SK-N-SH treated with all-trans-retinoic acid at 6 μM for 48 hours (cell line): ENCODE data around the gene OSGIN1.

Source experiments
- ATAC-seq: fragments of 200-7000 bp; cut with Tn5 transposase; 3 replicates; pipeline ENCODE4 v1.9.1; 2020; ENCODE audit warnings: mild to moderate bottlenecking, moderate library complexity
- ARNTL ChIP-seq: fragments of 450-650 bp; formaldehyde crosslinking; IDR thresholded peaks from 2 replicates; pipeline ENCODE4 v1.5.0; 2020; ENCODE audit warnings: low read depth, mild to moderate bottlenecking, moderate library complexity, borderline replicate concordance
- CSRNP3 ChIP-seq: fragments of 250-450 bp; sonication (Bioruptor Pico); IDR thresholded peaks from 2 replicates; pipeline ENCODE4 v1.5.1; 2021; ENCODE audit warnings: mild to moderate bottlenecking, moderate library complexity
- ESRRG ChIP-seq: fragments of 250-450 bp; sonication (Bioruptor Pico); IDR thresholded peaks from 2 replicates; pipeline ENCODE4 v1.6.1; 2021; ENCODE audit warnings: mild to moderate bottlenecking
- GLIS3 ChIP-seq: fragments of 250-450 bp; sonication (Bioruptor Pico); IDR thresholded peaks from 2 replicates; pipeline ENCODE4 v1.5.0; 2020; ENCODE audit warnings: mild to moderate bottlenecking, moderate library complexity
- ISL1 ChIP-seq: fragments of 250-450 bp; sonication (Bioruptor Pico); IDR thresholded peaks from 2 replicates; pipeline ENCODE4 v2.1.2; 2022; ENCODE audit warnings: mild to moderate bottlenecking, moderate library complexity
- PATZ1 ChIP-seq: fragments of 250-450 bp; sonication (Bioruptor Pico); IDR thresholded peaks from 2 replicates; pipeline ENCODE4 v1.8.0; 2020; ENCODE audit warnings: mild to moderate bottlenecking, moderate library complexity, borderline replicate concordance
- POU6F1 ChIP-seq: fragments of 250-450 bp; sonication (Bioruptor Pico); IDR thresholded peaks from 2 replicates; pipeline ENCODE4 v1.8.0; 2021; ENCODE audit warnings: low read depth, mild to moderate bottlenecking, moderate library complexity, borderline replicate concordance
- PPARA ChIP-seq: fragments of 250-450 bp; sonication (Bioruptor Pico); IDR thresholded peaks from 2 replicates; pipeline ENCODE4 v1.5.0; 2020; ENCODE audit warnings: mild to moderate bottlenecking, borderline replicate concordance
- SNAI2 ChIP-seq: fragments of 250-450 bp; sonication (Bioruptor Pico); IDR thresholded peaks from 2 replicates; pipeline ENCODE4 v1.5.0; 2020; ENCODE audit warnings: mild to moderate bottlenecking, moderate library complexity
- TOX ChIP-seq: fragments of 250-450 bp; sonication (Bioruptor Pico); IDR thresholded peaks from 2 replicates; pipeline ENCODE4 v1.8.0; 2021; ENCODE audit warnings: mild to moderate bottlenecking, moderate library complexity, borderline replicate concordance
- TSHZ2 ChIP-seq: fragments of 250-450 bp; sonication (Bioruptor Pico); IDR thresholded peaks from 2 replicates; pipeline ENCODE4 v1.5.0; 2020; ENCODE audit warnings: mild to moderate bottlenecking, moderate library complexity
- ZC3H10 ChIP-seq: fragments of 250-450 bp; sonication (Bioruptor Pico); IDR thresholded peaks from 2 replicates; pipeline ENCODE4 v1.5.1; 2021; ENCODE audit warnings: mild to moderate bottlenecking, moderate library complexity
- ZNF565 ChIP-seq: fragments of 450-650 bp; formaldehyde crosslinking; conservative IDR thresholded peaks from 2 replicates; pipeline ENCODE4 v1.5.0; 2020; ENCODE audit warnings: low read depth, mild to moderate bottlenecking, moderate library complexity
- ZNF8 ChIP-seq: fragments of 450-650 bp; formaldehyde crosslinking; IDR thresholded peaks from 2 replicates; pipeline ENCODE4 v1.5.0; 2020; ENCODE audit warnings: mild to moderate bottlenecking, moderate library complexity

The OSGIN1 gene

GRCh38 chr16:83959656-83960434 lies 6.8 kb downstream of the OSGIN1 start:
- TF ChIP-seq CSRNP3 (no peak), ZNF565 (CRISPR knock-in tag) (no peak), ESRRG (CRISPR knock-in tag) (no peak), POU6F1 (no peak)
- ATAC-seq: no peak

- TF ChIP-seq GLIS3 (CRISPR knock-in tag): no peak
- TF ChIP-seq ZNF8 (CRISPR knock-in tag): no peak
- no peak for TF ChIP-seq SNAI2 (CRISPR knock-in tag)
- no peak for ATAC-seq
Measured at GRCh38 chr16:83960521-83961249, 7.6 kb downstream of the OSGIN1 start.

- ATAC-seq: no peak
- no peak for TF ChIP-seq ISL1 (CRISPR knock-in tag)
Measured at GRCh38 chr16:83961591-83961990, 8.6 kb downstream of the OSGIN1 start.

- no peak for ATAC-seq
- no peak for TF ChIP-seq PATZ1 (CRISPR knock-in tag)
- no peak for TF ChIP-seq ARNTL (CRISPR knock-in tag)
- TF ChIP-seq ZNF8 (CRISPR knock-in tag): no peak
- no peak for TF ChIP-seq ZNF565 (CRISPR knock-in tag)
- no peak for TF ChIP-seq POU6F1
Measured at GRCh38 chr16:83963277-83964119, 10.5 kb downstream of the OSGIN1 start.

- no peak for ATAC-seq
- TF ChIP-seq ZNF8 (CRISPR knock-in tag) (no peak), ISL1 (CRISPR knock-in tag) (no peak), ZC3H10 (no peak), PPARA (CRISPR knock-in tag) (no peak), SNAI2 (CRISPR knock-in tag) (no peak), TOX (CRISPR knock-in tag) (no peak), TSHZ2 (no peak)
Measured at GRCh38 chr16:83964684-83965443, 11.8 kb downstream of the OSGIN1 start.
